Stimulated activated CD8-positive, alpha-beta memory T cell treated with anti-CD3 and anti-CD28 coated beads, Interleukin-12 subunit alpha, Interleukin-12 subunit beta, amount 100 ng/mL, for 1 hour (primary cell): Measurements from ENCODE around the gene CDK14.

Source experiments
- DNase-seq: peaks from one replicate; pipeline ENCODE4 v3.0.0-alpha.2; 2020; ENCODE audit warnings: low read depth

CDK14 gene

GRCh38 chr7:90596671-90597562 is 796 bp downstream of the CDK14 start:
- no peak for DNase-seq

GRCh38 chr7:90597563-90598253 is 1.6 kb downstream of the CDK14 start:
- DNase-seq: no peak

GRCh38 chr7:90599038-90599437 is 2.9 kb downstream of the CDK14 start:
- DNase-seq: no peak

- DNase-seq: no peak
These were observed 3.9 kb downstream of the CDK14 start for GRCh38 chr7:90599892-90600555.

GRCh38 chr7:90602303-90602702 is 6.2 kb downstream of the CDK14 start:
- no peak for DNase-seq

- no peak for DNase-seq
These were observed 7.2 kb downstream of the CDK14 start for GRCh38 chr7:90603346-90603745.

- DNase-seq: no peak
These were observed 8.3 kb downstream of the CDK14 start for GRCh38 chr7:90604383-90604782.

GRCh38 chr7:90605055-90605454 is 8.9 kb downstream of the CDK14 start:
- no peak for DNase-seq

- no peak for DNase-seq
These were observed 11.1 kb downstream of the CDK14 start for GRCh38 chr7:90607196-90607595.

- DNase-seq: no peak
These were observed 14.0 kb downstream of the CDK14 start for GRCh38 chr7:90610105-90610504.

- DNase-seq: no peak
These were observed 15.0 kb downstream of the CDK14 start for GRCh38 chr7:90611115-90611514.

- no peak for DNase-seq
These were observed 17.0 kb downstream of the CDK14 start for GRCh38 chr7:90613088-90613498.

- DNase-seq: no peak
These were observed 21.3 kb downstream of the CDK14 start for GRCh38 chr7:90617442-90617841.

- DNase-seq: no peak
These were observed 22.8 kb downstream of the CDK14 start for GRCh38 chr7:90618876-90619275.

- no peak for DNase-seq
These were observed 25.1 kb downstream of the CDK14 start for GRCh38 chr7:90621125-90621746.

- no peak for DNase-seq
These were observed 25.6 kb downstream of the CDK14 start for GRCh38 chr7:90621747-90622140.

GRCh38 chr7:90622670-90623069 is 26.5 kb downstream of the CDK14 start:
- DNase-seq: no peak

- no peak for DNase-seq
These were observed 28.2 kb downstream of the CDK14 start for GRCh38 chr7:90624225-90624911.

GRCh38 chr7:90625051-90625450 is 28.9 kb downstream of the CDK14 start:
- no peak for DNase-seq

GRCh38 chr7:90625562-90625961 is 29.4 kb downstream of the CDK14 start:
- DNase-seq: no peak

- DNase-seq: no peak
These were observed 29.9 kb downstream of the CDK14 start for GRCh38 chr7:90626013-90626412.
